Rectal smooth muscle tissue (tissue), 1 donor: Measurements from ENCODE around the gene TNNI3.
A peak's percentile ranks its signal among the peaks of the same experiment; 100 is the strongest.
"Not testable (repeated sequence)": the region's sequence is repeated elsewhere in the genome, so short reads cannot be mapped to it uniquely, and the experiment has no call there.

ENCODE experiments used
- H3K27ac ChIP-seq: one replicate; pipeline ENCODE4 v1.7.0; 2013; ENCODE audit warnings: low read depth, low read length, inconsistent platforms
- H3K27me3 ChIP-seq: one replicate; pipeline ENCODE4 v1.7.0; 2013; ENCODE audit warnings: low read length; ENCODE audit not compliant: control insufficient read depth, insufficient read depth
- H3K36me3 ChIP-seq: one replicate; pipeline ENCODE4 v1.7.0; 2013; ENCODE audit warnings: low read length; ENCODE audit not compliant: control insufficient read depth, insufficient read depth
- H3K4me1 ChIP-seq: one replicate; pipeline ENCODE4 v1.7.0; 2013; ENCODE audit warnings: low read length; ENCODE audit not compliant: control insufficient read depth, insufficient read depth
- H3K4me3 ChIP-seq: one replicate; pipeline ENCODE4 v1.7.0; 2013; ENCODE audit warnings: low read length
- H3K9ac ChIP-seq: one replicate; pipeline ENCODE4 v1.7.0; 2013; ENCODE audit warnings: low read length

The TNNI3 gene

GRCh38 chr19:55112777-55113569 lies 44.6 kb downstream of the TNNI3 start:
- H3K4me1 ChIP-seq: peaks cover 20% of the 10 kb centered on the region
- peak overlapping the region; percentile 27 for H3K4me3 ChIP-seq
- H3K36me3 ChIP-seq: peaks cover 12% of the 10 kb centered on the region
- no peaks in the 10 kb centered on the region for H3K27me3 ChIP-seq
- peak overlapping the region; percentile 96 for H3K27ac ChIP-seq
- peak overlapping the region; percentile 17 for H3K9ac ChIP-seq

- peaks cover 20% of the 10 kb centered on the region for H3K4me1 ChIP-seq
- H3K4me3 ChIP-seq: no peak overlapping the region
- H3K36me3 ChIP-seq: peaks cover 12% of the 10 kb centered on the region
- H3K27me3 ChIP-seq: no peaks in the 10 kb centered on the region
- peak overlapping the region; percentile 96 for H3K27ac ChIP-seq
- no peak overlapping the region for H3K9ac ChIP-seq
Observed at GRCh38 chr19:55112246-55112776, 45.2 kb downstream of the TNNI3 start.

GRCh38 chr19:55111238-55111831 lies 46.2 kb downstream of the TNNI3 start:
- Histone ChIP-seq H3K27ac (peak overlapping the region; percentile 72), H3K36me3 (peaks cover 12% of the 10 kb centered on the region), H3K27me3 (no peaks in the 10 kb centered on the region), H3K4me1 (peaks cover 20% of the 10 kb centered on the region), H3K4me3 (no peak overlapping the region), H3K9ac (no peak overlapping the region)

GRCh38 chr19:55109527-55110291 lies 47.8 kb downstream of the TNNI3 start:
- Histone ChIP-seq H3K27me3 (no peaks in the 10 kb centered on the region), H3K4me3 (no peak overlapping the region), H3K36me3 (peaks cover 12% of the 10 kb centered on the region), H3K27ac (peak overlapping the region; percentile 1), H3K9ac (no peak overlapping the region), H3K4me1 (peaks cover 20% of the 10 kb centered on the region)

GRCh38 chr19:55107252-55107651 lies 50.3 kb downstream of the TNNI3 start:
- not testable (repeated sequence) for H3K9ac ChIP-seq, H3K4me1 ChIP-seq, H3K4me3 ChIP-seq, H3K27me3 ChIP-seq, H3K27ac ChIP-seq
- peaks cover 20% of the 10 kb centered on the region for H3K36me3 ChIP-seq

- Histone ChIP-seq H3K4me1 (peaks cover under 1% of the 10 kb centered on the region), H3K27ac (no peak overlapping the region), H3K36me3 (peaks cover 24% of the 10 kb centered on the region), H3K9ac (no peak overlapping the region), H3K4me3 (no peak overlapping the region), H3K27me3 (no peaks in the 10 kb centered on the region)
Observed at GRCh38 chr19:55106591-55106990, 50.9 kb downstream of the TNNI3 start.

- Histone ChIP-seq H3K36me3 (peaks cover 24% of the 10 kb centered on the region), H3K4me1 (no peaks in the 10 kb centered on the region), H3K27ac (no peak overlapping the region), H3K9ac (no peak overlapping the region), H3K4me3 (no peak overlapping the region), H3K27me3 (no peaks in the 10 kb centered on the region)
Observed at GRCh38 chr19:55105237-55105636, 52.3 kb downstream of the TNNI3 start.

GRCh38 chr19:55103190-55103589 lies 54.3 kb downstream of the TNNI3 start:
- Histone ChIP-seq H3K4me3 (no peak overlapping the region), H3K27me3 (no peaks in the 10 kb centered on the region), H3K9ac (no peak overlapping the region), H3K36me3 (peaks cover 20% of the 10 kb centered on the region), H3K27ac (no peak overlapping the region), H3K4me1 (no peaks in the 10 kb centered on the region)
